BLaER1 treated with 17β-estradiol and CSF1 and Interleukin-3, amounts not matched to agents 10 nM and 100 nM (cell line): Measurements from ENCODE around the gene IRS4.

Experiments used
- H3K27ac ChIP-seq, 11 experiments: shearing (Covaris generic); formaldehyde crosslinking; 2 replicates each; pipeline ENCODE4 v1.8.1; 2022
- H3K27me3 ChIP-seq, 11 experiments: shearing (Covaris generic); formaldehyde crosslinking; 2 replicates each; pipeline ENCODE4 v1.8.1; 2022
- H3K36me3 ChIP-seq, 11 experiments: shearing (Covaris generic); formaldehyde crosslinking; 2 replicates each; pipeline ENCODE4 v1.8.1; 2022
- H3K4me1 ChIP-seq, 10 experiments: shearing (Covaris generic); formaldehyde crosslinking; 2 replicates each; pipeline ENCODE4 v1.8.1; 2022
- H3K4me2 ChIP-seq, 11 experiments: shearing (Covaris generic); formaldehyde crosslinking; 2 replicates each; pipeline ENCODE4 v1.8.1; 2022
- H3K4me3 ChIP-seq, 10 experiments: shearing (Covaris generic); formaldehyde crosslinking; 2 replicates each; pipeline ENCODE4 v1.8.1; 2022
- H3K9ac ChIP-seq, 11 experiments: shearing (Covaris generic); formaldehyde crosslinking; 2 replicates each; pipeline ENCODE4 v1.8.1; 2022
- H3K9me3 ChIP-seq, 11 experiments: shearing (Covaris generic); formaldehyde crosslinking; replicated peaks in 1 of 11; 2 replicates each; pipeline ENCODE4 v1.8.1; 2022
- H4K20me1 ChIP-seq, 11 experiments: shearing (Covaris generic); formaldehyde crosslinking; 2 replicates each; pipeline ENCODE4 v1.8.1; 2022
- Cebpa-rat ChIP-seq, 11 experiments: shearing (Covaris generic); IDR thresholded peaks; 2 replicates each; pipeline ENCODE4 v1.8.1; 2022

The IRS4 gene

GRCh38 chrX:108732630-108733321 is 3.6 kb downstream of the IRS4 start:
- Histone ChIP-seq H3K27me3 (peaks cover 55 to 84% (median 70%) of the 10 kb centered on the region in 11 experiments), H3K9ac (no peak overlapping the region), H4K20me1 (peaks cover 0 to 12% (median 0%) of the 10 kb centered on the region in 11 experiments; a peak in 3 of 22 replicates), H3K4me2 (no peak overlapping the region), H3K4me3 (no peak overlapping the region), H3K27ac (no peak overlapping the region), H3K9me3 (peaks cover 17 to 30% (median 26%) of the 10 kb centered on the region in 11 experiments), H3K36me3 (no peaks in the 10 kb centered on the region), H3K4me1 (no peaks in the 10 kb centered on the region)
- TF ChIP-seq Cebpa-rat (IDR thresholded peaks at IDR 0.05): no peak

- H4K20me1 ChIP-seq: peaks cover 0 to 12% (median 0%) of the 10 kb centered on the region in 11 experiments; a peak in 4 of 22 replicates
- H3K4me3 ChIP-seq: no peak overlapping the region
- no peak for TF ChIP-seq Cebpa-rat (IDR thresholded peaks at IDR 0.05)
- peaks cover 71 to 91% (median 82%) of the 10 kb centered on the region in 11 experiments for H3K27me3 ChIP-seq
- no peaks in the 10 kb centered on the region for H3K4me1 ChIP-seq
- H3K9ac ChIP-seq: no peak overlapping the region
- H3K9me3 ChIP-seq: peaks cover 12 to 19% (median 16%) of the 10 kb centered on the region in 11 experiments; a peak in 21 of 22 replicates
- no peak overlapping the region for H3K4me2 ChIP-seq
- no peaks in the 10 kb centered on the region for H3K36me3 ChIP-seq
- no peak overlapping the region for H3K27ac ChIP-seq
Measured at GRCh38 chrX:108731153-108731552, 5.2 kb downstream of the IRS4 start.

GRCh38 chrX:108726748-108727147 is 9.6 kb downstream of the IRS4 start:
- Histone ChIP-seq H3K27ac (no peak overlapping the region), H3K36me3 (no peaks in the 10 kb centered on the region), H3K4me2 (no peak overlapping the region), H3K9ac (no peak overlapping the region), H3K9me3 (no peaks in the 10 kb centered on the region), H3K4me1 (no peaks in the 10 kb centered on the region), H3K27me3 (peaks cover 79 to 100% (median 98%) of the 10 kb centered on the region in 11 experiments), H4K20me1 (peaks cover 0 to 5% (median 0%) of the 10 kb centered on the region in 11 experiments; a peak in 4 of 22 replicates), H3K4me3 (no peak overlapping the region)
- no peak for TF ChIP-seq Cebpa-rat (IDR thresholded peaks at IDR 0.05)

- no peak for TF ChIP-seq Cebpa-rat (IDR thresholded peaks at IDR 0.05)
- Histone ChIP-seq H3K36me3 (no peaks in the 10 kb centered on the region), H3K4me2 (no peak overlapping the region), H3K9me3 (no peaks in the 10 kb centered on the region), H3K4me3 (no peak overlapping the region), H3K27me3 (peaks cover 75 to 100% (median 100%) of the 10 kb centered on the region in 11 experiments), H3K27ac (no peak overlapping the region), H3K9ac (no peak overlapping the region), H4K20me1 (peaks cover 0 to 11% (median 0%) of the 10 kb centered on the region in 11 experiments; a peak in 3 of 22 replicates), H3K4me1 (no peaks in the 10 kb centered on the region)
Measured at GRCh38 chrX:108722561-108722960, 13.8 kb downstream of the IRS4 start.

- H3K4me3 ChIP-seq: no peak overlapping the region
Measured at GRCh38 chrX:108712886-108713285, 23.5 kb downstream of the IRS4 start.

GRCh38 chrX:108704839-108705238 is 31.5 kb downstream of the IRS4 start:
- no peak for TF ChIP-seq Cebpa-rat (IDR thresholded peaks at IDR 0.05)
- no peak overlapping the region for H3K4me2 ChIP-seq
- no peaks in the 10 kb centered on the region; a peak in 1 of 22 replicates for H4K20me1 ChIP-seq
- H3K4me1 ChIP-seq: no peaks in the 10 kb centered on the region
- H3K9ac ChIP-seq: no peak overlapping the region
- peaks cover 70 to 100% (median 95%) of the 10 kb centered on the region in 11 experiments for H3K27me3 ChIP-seq
- no peak overlapping the region for H3K27ac ChIP-seq
- H3K4me3 ChIP-seq: no peak overlapping the region
- H3K9me3 ChIP-seq: no peaks in the 10 kb centered on the region
- no peaks in the 10 kb centered on the region for H3K36me3 ChIP-seq

More at GRCh38 chrX:108712886-108713285, 23.5 kb downstream of the IRS4 start:
- Histone ChIP-seq H4K20me1 (no peaks in the 10 kb centered on the region; a peak in 1 of 22 replicates), H3K36me3 (no peaks in the 10 kb centered on the region), H3K9me3 (peaks cover 16 to 30% (median 21%) of the 10 kb centered on the region in 11 experiments; a peak in 17 of 22 replicates), H3K9ac (no peak overlapping the region), H3K27ac (no peak overlapping the region), H3K4me2 (no peak overlapping the region), H3K27me3 (peaks cover 38 to 97% (median 62%) of the 10 kb centered on the region in 11 experiments; a peak in 21 of 22 replicates), H3K4me1 (no peaks in the 10 kb centered on the region)
- TF ChIP-seq Cebpa-rat (IDR thresholded peaks at IDR 0.05): no peak

GRCh38 chrX:108702530-108702929 is 33.8 kb downstream of the IRS4 start:
- H3K27me3 ChIP-seq: peaks cover 65 to 100% (median 95%) of the 10 kb centered on the region in 11 experiments
- no peak overlapping the region for H3K4me3 ChIP-seq
- H3K4me1 ChIP-seq: no peaks in the 10 kb centered on the region
- H4K20me1 ChIP-seq: no peaks in the 10 kb centered on the region
- no peaks in the 10 kb centered on the region for H3K9me3 ChIP-seq
- no peaks in the 10 kb centered on the region for H3K36me3 ChIP-seq
- no peak overlapping the region for H3K4me2 ChIP-seq
- H3K27ac ChIP-seq: no peak overlapping the region
- H3K9ac ChIP-seq: no peak overlapping the region
- no peak for TF ChIP-seq Cebpa-rat (IDR thresholded peaks at IDR 0.05)

- no peaks in the 10 kb centered on the region for H4K20me1 ChIP-seq
- H3K27me3 ChIP-seq: peaks cover 65 to 100% (median 95%) of the 10 kb centered on the region in 11 experiments
- H3K4me1 ChIP-seq: no peaks in the 10 kb centered on the region
- H3K27ac ChIP-seq: no peak overlapping the region
- no peaks in the 10 kb centered on the region for H3K36me3 ChIP-seq
- no peak overlapping the region for H3K4me3 ChIP-seq
- H3K9me3 ChIP-seq: no peaks in the 10 kb centered on the region
- no peak for TF ChIP-seq Cebpa-rat (IDR thresholded peaks at IDR 0.05)
- H3K9ac ChIP-seq: no peak overlapping the region
- H3K4me2 ChIP-seq: no peak overlapping the region
Measured at GRCh38 chrX:108701633-108702032, 34.7 kb downstream of the IRS4 start.

GRCh38 chrX:108699368-108699767 is 37.0 kb downstream of the IRS4 start:
- no peak overlapping the region for H3K9ac ChIP-seq
- H3K4me3 ChIP-seq: no peak overlapping the region
- no peaks in the 10 kb centered on the region for H3K36me3 ChIP-seq
- H3K9me3 ChIP-seq: no peaks in the 10 kb centered on the region
- H3K4me2 ChIP-seq: no peak overlapping the region
- no peaks in the 10 kb centered on the region for H3K4me1 ChIP-seq
- TF ChIP-seq Cebpa-rat (IDR thresholded peaks at IDR 0.05): no peak
- peaks cover 0 to 5% (median 0%) of the 10 kb centered on the region in 11 experiments; a peak in 1 of 22 replicates for H4K20me1 ChIP-seq
- peaks cover 60 to 100% (median 95%) of the 10 kb centered on the region in 11 experiments for H3K27me3 ChIP-seq
- no peak overlapping the region for H3K27ac ChIP-seq
